ENCODE measurements around the gene STX8. TPM values are rescaled to one million over a fixed set of nuclear protein-coding genes. Genes with fewer than 3 reads are reported as not detected.

The STX8 gene
- total RNA-seq, 1 experiment from 2014 or later = 38.8 TPM

- TF ChIP-seq YY1 (IDR thresholded peaks at IDR 0.05; ENCODE audit: extremely low read depth, insufficient replicate concordance, low read depth, low read length) (no peak), EZH2phosphoT487 (IDR thresholded peaks at IDR 0.05; ENCODE audit: borderline replicate concordance) (no peak), ATF3 (IDR thresholded peaks at IDR 0.05) (no peak), ZNF274 (IDR thresholded peaks at IDR 0.05; ENCODE audit: low read depth, low read length) (no peak), SRF (IDR thresholded peaks at IDR 0.05; ENCODE audit: low read depth) (no peak), POLR2A (IDR thresholded peaks at IDR 0.05; ENCODE audit: borderline replicate concordance, extremely low read depth, insufficient read depth, insufficient read length) (no peak), SIN3A (IDR thresholded peaks at IDR 0.05; ENCODE audit: low read depth) (no peak), CEBPB (IDR thresholded peaks at IDR 0.05; ENCODE audit: low read depth) (no peak), ZBTB33 (IDR thresholded peaks at IDR 0.05; ENCODE audit: extremely low read depth, insufficient replicate concordance, low read length) (no peak), EGR1 (IDR thresholded peaks at IDR 0.05; ENCODE audit: low read depth) (no peak), REST (IDR thresholded peaks at IDR 0.05; ENCODE audit: low read depth) (no peak)
- RAD21 ChIA-PET (ENCODE audit: low non-redundant PET in 1 of 2, low total read pairs in 2 of 2, uncharacterized antibody in 2 of 2, unreplicated experiment in 2 of 2) = no interaction called here
- CTCF ChIA-PET = no interaction called here
Observed at GRCh38 chr17:9499041-9499440, 76.6 kb downstream of the STX8 start.

More at GRCh38 chr17:9499041-9499440, 76.6 kb downstream of the STX8 start:
- intact Hi-C loops (cut with micrococcal nuclease) = no loop called here
- Histone ChIP-seq H3K27ac (ENCODE audit: low read depth, low read length) (no peak overlapping the region), H3K36me3 (ENCODE audit: control insufficient read depth in 1 of 2, insufficient read depth in 2 of 2, low read length in 2 of 2) (no peaks in the 10 kb centered on the region), H3K9me3 (ENCODE audit: control insufficient read depth in 1 of 2, insufficient read depth in 1 of 2, low read depth in 1 of 2, low read length in 2 of 2) (no peaks in the 10 kb centered on the region), H3K27me3 (ENCODE audit: insufficient read depth, low read length) (no peaks in the 10 kb centered on the region), H3K79me2 (ENCODE audit: insufficient read depth, low read length) (no peaks in the 10 kb centered on the region), H3K9me2 (ENCODE audit: insufficient read depth) (no peaks in the 10 kb centered on the region), H3K4me1 (ENCODE audit: control insufficient read depth in 1 of 2, insufficient read depth in 2 of 2, low read length in 2 of 2) (no peaks in the 10 kb centered on the region), H3K9ac (ENCODE audit: low read length) (no peak overlapping the region), H2AFZ (ENCODE audit: low read depth, low read length, poor library complexity, severe bottlenecking) (no peak overlapping the region), H4K20me1 (ENCODE audit: insufficient read depth) (no peaks in the 10 kb centered on the region), H3K4me3 (replicated peaks in 1 of 2; ENCODE audit: low read depth in 1 of 2, low read length in 2 of 2) (no peak overlapping the region), H3K4me2 (ENCODE audit: low read length) (no peak overlapping the region)
- DNase-seq (ENCODE audit: low read depth, low spot score) = no peak
- ATAC-seq = no peak
- no TSS peak for BruUV-seq (replicated peaks)
- POLR2A ChIA-PET = no interaction called here
